ENCODE data around the gene PRELID1.
A peak's percentile ranks its signal among the peaks of the same experiment; 100 is the strongest.

PRELID1 gene

GRCh38 chr5:177316005-177316404 lies 12.4 kb downstream of the PRELID1 start:
- TF ChIP-seq CTCF (conservative IDR thresholded peaks at IDR 0.05): no peak

GRCh38 chr5:177317959-177318377 lies 14.4 kb downstream of the PRELID1 start:
- H3K27ac ChIP-seq: no peak overlapping the region
- peak; percentile 99 for TF ChIP-seq CTCF (conservative IDR thresholded peaks at IDR 0.05)

More at GRCh38 chr5:177316005-177316404, 12.4 kb downstream of the PRELID1 start:
- no peak overlapping the region for H3K27ac ChIP-seq

GRCh38 chr5:177319913-177320588 lies 16.5 kb downstream of the PRELID1 start:
- TF ChIP-seq CTCF (conservative IDR thresholded peaks at IDR 0.05): no peak
- no peak overlapping the region for H3K27ac ChIP-seq

GRCh38 chr5:177320879-177321278 lies 17.3 kb downstream of the PRELID1 start:
- H3K27ac ChIP-seq: no peak overlapping the region
- TF ChIP-seq CTCF (conservative IDR thresholded peaks at IDR 0.05): no peak

- H3K27ac ChIP-seq: no peak overlapping the region
- no peak for TF ChIP-seq CTCF (conservative IDR thresholded peaks at IDR 0.05)
Observed at GRCh38 chr5:177325868-177326381, 22.3 kb downstream of the PRELID1 start.

- no peak for TF ChIP-seq CTCF (conservative IDR thresholded peaks at IDR 0.05)
- no peak overlapping the region for H3K27ac ChIP-seq
Observed at GRCh38 chr5:177327539-177328522, 24.2 kb downstream of the PRELID1 start.
